ENCODE data around the gene OTOG.

Gene OTOG

DNA sequence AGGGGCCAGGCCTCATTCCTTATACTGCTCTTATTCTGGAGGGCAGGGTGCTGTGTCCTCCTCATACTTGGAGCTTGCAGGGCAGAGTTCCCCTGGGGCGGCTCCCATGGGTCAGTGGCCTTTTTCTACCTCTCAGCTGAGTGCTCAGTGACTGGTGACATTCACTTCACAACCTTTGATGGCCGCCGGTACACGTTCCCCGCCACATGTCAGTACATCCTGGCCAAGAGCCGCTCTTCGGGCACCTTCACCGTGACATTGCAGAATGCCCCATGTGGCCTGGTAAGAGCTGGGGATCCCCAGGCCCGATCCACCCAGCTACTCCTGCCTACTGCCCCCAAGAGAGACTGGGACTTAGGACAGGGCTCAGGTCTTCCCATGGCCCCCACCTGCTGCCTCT, 14.5 kb downstream of the OTOG start:
- DNase-seq (ENCODE audit: low spot score), result no peak

- DNase-seq (ENCODE audit: low spot score), result no peak
These were observed 16.2 kb downstream of the OTOG start for GRCh38 chr11:17563231-17563646.

DNA sequence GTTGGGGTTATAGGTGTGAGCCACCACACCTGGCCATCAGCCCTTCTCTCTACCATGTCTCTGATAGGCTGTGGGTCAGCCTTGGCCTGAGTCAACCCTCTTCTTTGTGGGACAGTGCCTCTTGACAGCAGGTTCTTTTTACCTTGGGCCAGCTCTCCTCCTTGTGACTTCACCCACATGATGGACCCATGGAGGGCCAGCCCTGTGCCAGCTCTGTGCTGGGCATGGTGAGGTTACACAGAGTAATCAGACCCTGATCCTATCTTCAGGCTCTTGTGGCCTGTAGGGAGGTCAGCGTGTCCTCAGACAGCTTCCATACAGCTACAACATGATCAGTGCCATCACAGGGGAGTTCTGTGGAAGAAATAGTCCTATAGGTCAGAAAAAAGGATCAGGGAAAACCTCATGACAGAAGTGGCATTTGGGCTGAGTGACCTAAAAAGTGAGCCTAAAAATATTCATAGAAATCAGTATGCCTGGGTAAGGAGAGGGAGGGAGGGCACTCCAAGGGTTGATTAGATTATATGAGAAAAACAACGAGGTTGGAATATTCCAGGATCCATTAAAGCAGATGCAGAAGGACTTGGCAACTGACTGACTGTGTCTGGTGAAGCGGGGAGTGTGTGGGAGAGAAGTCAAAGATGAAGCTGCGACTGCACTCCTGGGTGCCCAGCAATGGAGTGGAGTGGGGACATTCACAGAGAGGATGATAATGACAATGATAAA, 17.1 kb downstream of the OTOG start:
- DNase-seq (ENCODE audit: low spot score), result no peak

- DNase-seq (ENCODE audit: low spot score), result no peak
These were observed 17.6 kb downstream of the OTOG start for GRCh38 chr11:17564687-17565042.

GRCh38 chr11:17568944-17569343, 21.9 kb downstream of the OTOG start:
- no peak for DNase-seq (ENCODE audit: low spot score)

GRCh38 chr11:17570034-17570433, 23.0 kb downstream of the OTOG start:
- DNase-seq (ENCODE audit: low spot score), result no peak

GRCh38 chr11:17571431-17572358, 24.6 kb downstream of the OTOG start:
- DNase-seq (ENCODE audit: low spot score), result no peak

GRCh38 chr11:17572359-17572690, 25.3 kb downstream of the OTOG start:
- DNase-seq (ENCODE audit: low spot score), result no peak

DNA sequence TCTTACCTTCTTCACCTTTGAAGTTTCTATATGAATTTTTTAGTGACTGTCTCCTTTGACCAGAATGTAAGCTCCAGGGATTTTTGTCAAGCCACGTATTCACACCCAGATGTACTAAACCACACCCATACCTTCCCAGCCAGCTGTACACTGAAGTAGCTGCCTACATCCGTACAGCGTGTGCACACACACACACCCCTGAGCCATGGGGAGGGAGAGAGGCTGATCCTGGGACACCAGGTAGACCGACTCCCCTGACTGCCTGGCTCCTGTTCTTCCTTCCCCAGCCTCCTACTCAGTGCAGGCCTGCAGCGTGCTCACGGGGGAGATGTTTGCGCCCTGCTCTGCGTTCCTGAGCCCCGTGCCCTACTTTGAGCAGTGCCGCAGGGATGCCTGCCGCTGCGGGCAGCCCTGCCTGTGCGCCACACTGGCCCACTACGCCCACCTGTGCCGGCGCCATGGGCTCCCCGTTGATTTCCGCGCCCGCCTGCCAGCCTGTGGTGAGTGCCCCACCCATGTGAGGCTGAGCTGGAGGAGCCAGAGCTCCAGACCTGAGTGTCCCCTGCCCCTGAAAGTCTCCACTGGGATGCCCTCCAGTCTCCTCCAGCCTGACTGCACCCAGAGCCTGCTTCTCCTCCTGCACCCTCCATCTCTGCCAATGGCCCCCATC, 25.9 kb downstream of the OTOG start:
- DNase-seq (ENCODE audit: low spot score), result no peak

DNA sequence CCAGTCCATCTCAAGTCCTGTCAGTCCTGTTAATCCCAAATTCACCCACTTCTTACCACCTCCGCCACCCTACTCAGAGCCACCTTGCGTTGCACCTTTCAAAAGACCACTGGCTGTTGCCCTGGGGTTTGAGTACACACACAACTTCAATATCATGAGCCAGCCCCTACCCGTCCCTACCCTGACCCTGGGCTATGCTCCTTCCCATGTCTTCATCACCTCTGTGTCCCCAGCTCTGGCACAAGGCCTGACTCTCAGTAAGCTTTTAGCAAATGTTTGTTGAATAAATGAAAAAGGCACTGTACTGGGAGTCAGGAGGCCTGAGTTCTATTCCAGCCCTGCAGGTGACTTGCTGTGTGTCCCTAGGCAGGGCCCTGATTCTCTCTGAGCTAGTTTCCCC, 26.5 kb downstream of the OTOG start:
- DNase-seq (ENCODE audit: low spot score), result no peak

DNA sequence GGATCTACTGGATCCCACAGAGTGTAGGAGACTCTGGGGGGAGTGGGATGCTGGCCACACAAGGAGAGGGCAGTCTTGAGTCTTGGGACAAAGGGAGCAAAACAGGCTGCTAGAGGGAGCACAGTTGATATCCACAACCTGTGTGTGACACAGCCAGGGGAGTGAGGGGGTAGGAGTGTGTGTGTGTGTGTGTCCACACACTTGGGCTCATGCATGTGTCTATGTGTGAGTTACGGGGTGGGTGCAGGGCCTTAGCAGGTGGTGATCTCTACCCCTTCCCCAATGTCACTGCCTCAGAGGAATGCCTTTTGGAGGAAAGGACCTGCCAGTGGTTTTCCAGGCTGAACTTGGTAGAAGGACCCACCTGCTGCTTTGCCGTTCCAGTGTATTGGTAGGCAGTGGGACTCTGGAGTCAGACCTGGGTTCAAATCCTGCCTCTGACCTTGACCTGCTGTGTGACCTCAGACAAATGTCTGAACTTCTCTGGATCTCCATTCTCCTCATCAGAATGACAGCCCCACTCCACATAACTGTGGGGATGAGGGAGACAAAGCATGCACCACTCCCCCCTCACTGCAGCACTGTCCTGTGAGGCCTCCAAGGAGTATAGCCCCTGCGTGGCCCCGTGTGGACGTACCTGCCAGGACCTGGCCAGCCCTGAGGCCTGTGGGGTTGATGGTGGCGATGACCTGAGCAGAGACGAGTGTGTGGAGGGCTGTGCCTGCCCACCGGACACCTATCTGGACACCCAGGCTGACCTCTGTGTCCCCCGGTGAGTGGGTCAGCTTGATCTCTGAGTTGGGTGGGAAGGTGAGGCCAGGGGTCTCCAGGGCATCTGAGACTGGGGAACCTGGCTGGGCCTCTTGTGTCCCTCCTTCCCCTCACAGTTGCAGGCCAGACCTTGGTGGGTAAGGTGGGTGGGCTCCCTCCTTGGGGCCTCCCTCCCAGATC, 27.4 kb downstream of the OTOG start:
- no peak for DNase-seq (ENCODE audit: low spot score)

DNA sequence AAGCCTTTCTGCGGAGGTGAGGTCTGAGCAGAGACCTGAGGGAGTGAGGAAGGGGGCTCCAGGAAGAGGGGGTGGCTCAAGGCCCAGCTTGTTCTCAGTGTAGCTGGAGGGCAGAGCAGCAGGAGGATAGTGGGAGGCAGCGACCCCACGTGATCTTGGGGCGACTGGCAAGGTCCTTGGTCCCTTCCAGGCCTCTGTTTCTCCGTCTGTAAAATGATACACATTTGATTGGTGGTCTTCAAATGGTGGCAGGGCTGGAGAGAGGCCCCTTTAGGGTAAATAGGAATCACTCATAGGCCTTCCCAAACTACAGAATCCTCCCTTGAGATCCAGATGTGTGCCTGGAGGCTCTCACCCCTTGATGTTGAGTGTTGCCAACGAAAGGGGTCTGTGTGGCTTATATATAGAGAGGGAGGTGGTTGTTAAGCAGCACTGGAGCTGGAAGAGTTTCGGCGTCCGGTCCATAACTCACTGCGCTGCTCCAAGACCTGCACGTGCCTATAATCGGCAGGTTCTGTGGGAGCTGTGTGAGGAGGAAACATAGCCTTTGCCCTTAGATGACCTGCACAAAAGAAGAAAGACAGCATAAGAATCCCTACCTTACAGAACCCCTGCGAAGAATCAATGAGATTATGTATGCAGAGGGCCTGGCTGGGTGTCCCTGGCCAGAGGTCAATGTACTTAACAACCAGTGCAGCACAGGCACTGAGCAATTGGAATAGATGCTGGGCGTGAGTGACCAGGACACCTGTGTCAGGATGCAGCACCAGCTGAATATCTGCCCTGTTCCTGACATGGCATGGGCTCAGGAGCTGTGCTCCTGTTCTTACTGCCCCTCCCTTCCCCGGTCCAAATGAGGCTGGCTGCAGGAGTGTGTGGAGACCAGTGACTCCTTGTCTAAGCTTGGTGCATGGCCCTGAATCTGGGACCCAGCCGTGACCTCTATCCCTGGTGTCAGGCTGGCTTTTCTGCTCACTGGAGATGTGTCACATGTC, 28.7 kb downstream of the OTOG start:
- DNase-seq (ENCODE audit: low spot score), result no peak

- no peak for DNase-seq (ENCODE audit: low spot score)
These were observed 31.2 kb downstream of the OTOG start for GRCh38 chr11:17578296-17578695.

DNA sequence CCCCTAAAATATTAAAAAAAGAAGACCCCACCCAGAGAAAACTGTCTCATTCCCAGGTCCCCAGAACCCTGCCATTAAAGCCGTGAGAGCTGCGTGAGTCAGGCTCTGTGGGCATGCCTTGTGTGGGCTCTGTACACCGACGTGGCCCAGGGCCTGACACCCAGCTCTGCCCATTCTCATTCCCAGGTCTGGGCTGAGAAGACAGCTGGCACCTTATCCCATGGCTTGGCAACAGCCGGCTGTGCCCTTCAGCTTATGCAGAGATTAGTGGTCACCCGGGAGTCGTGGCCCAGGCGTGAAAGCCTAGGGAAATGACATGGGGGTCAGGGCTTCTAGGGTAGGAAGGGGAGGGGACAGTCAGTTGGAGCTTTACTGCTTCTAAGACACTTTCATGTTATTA, 31.9 kb downstream of the OTOG start:
- no peak for DNase-seq (ENCODE audit: low spot score)

DNA sequence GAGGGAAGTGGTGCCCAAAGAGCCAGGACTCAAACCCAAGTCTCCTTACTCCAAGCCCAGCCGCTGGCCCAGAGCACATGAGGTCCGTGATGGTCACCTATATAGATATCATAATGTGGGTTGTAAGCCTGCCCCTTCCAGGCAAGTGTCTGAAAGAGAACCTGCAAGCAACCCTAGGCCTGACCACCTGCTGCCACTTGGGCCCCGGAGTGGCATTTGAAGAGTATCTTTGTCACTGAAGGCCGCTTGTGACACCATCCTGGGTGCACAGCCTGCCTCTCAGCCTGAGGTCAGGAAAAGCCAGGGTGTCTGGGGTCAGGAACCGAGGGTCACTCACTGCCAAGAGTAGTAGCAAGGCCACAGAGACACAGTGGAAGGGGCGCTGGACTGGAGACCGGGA, 32.4 kb downstream of the OTOG start:
- DNase-seq (ENCODE audit: low spot score), result no peak

- no peak for DNase-seq (ENCODE audit: low spot score)
These were observed 33.2 kb downstream of the OTOG start for GRCh38 chr11:17580271-17580670.

GRCh38 chr11:17581036-17581731, 34.1 kb downstream of the OTOG start:
- no peak for DNase-seq (ENCODE audit: low spot score)

DNA sequence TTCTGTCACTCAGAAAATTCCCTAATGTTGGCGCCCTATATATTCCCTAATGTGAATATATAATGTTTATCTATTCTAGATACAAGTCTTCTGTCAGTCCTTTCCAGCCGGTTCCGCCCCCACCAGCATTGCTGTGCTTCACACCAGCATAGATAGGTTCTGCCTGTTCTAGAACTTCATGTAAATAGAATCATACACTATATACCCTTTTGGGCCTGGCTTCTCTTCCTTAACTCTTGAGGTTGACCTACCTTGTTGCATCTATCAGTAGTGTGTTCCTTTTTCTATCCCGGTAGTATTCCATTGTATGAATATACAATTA, 34.6 kb downstream of the OTOG start:
- DNase-seq (ENCODE audit: low spot score), result no peak

- DNase-seq (ENCODE audit: low spot score), result no peak
These were observed 39.0 kb downstream of the OTOG start for GRCh38 chr11:17585911-17586695.

Data from hematopoietic multipotent progenitor cell treated with erythropoietin and hydrocortisone succinate and interleukin-3 and kit ligand, for 17 days (in vitro differentiated cells).